Fibroblast of villous mesenchyme (primary cell): ENCODE results near the gene SYTL1. TPM values are rescaled to one million over a fixed set of nuclear protein-coding genes. Genes with fewer than 3 reads are reported as not detected.

Experiments
- DNase-seq: peaks from one replicate; pipeline ENCODE4 v3.0.0-alpha.2; 2010; ENCODE audit warnings: low read depth
- H3K4me3 ChIP-seq: 2 replicates; pipeline ENCODE4 v1.5.1; 2011; ENCODE audit warnings: low read depth, mild to moderate bottlenecking, low read length
- total RNA-seq: library from RNA; depleted of rRNA; stranded (reverse); fragments of >200 nt; gene quantifications from 2 replicates; pipeline ENCODE4 v1.2.3, GENCODE V29; 2012
- TF ChIP-seq, protein P1 (sequence below): IDR thresholded peaks from 2 replicates; pipeline ENCODE4 v1.5.1; 2012; ENCODE audit warnings: low read depth, mild to moderate bottlenecking, low read length; ENCODE audit not compliant: insufficient read depth

Gene SYTL1
- total RNA-seq, 1 donor = under 0.01 TPM

DNA sequence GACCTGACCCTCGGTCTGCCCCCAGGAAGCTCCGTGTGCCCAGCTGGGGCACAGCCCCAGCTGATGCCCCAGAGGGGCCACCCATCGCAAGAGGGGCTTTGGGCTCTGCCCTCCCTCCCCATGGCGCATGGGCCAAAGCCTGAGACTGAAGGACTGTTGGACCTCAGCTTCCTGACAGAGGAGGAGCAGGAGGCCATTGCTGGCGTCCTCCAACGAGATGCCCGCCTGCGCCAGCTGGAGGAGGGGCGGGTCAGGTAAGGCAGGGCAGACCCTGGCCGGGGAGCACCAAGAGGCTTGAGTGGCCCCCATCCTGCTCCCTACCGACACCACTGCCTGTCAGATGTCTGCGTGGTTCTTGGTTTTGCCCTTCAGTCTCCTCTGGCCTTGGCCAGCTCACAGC, 3.5 kb downstream of the SYTL1 start:
- H3K4me3 ChIP-seq = no peak overlapping the region
- no peak for DNase-seq
- TF ChIP-seq, protein P1, sequence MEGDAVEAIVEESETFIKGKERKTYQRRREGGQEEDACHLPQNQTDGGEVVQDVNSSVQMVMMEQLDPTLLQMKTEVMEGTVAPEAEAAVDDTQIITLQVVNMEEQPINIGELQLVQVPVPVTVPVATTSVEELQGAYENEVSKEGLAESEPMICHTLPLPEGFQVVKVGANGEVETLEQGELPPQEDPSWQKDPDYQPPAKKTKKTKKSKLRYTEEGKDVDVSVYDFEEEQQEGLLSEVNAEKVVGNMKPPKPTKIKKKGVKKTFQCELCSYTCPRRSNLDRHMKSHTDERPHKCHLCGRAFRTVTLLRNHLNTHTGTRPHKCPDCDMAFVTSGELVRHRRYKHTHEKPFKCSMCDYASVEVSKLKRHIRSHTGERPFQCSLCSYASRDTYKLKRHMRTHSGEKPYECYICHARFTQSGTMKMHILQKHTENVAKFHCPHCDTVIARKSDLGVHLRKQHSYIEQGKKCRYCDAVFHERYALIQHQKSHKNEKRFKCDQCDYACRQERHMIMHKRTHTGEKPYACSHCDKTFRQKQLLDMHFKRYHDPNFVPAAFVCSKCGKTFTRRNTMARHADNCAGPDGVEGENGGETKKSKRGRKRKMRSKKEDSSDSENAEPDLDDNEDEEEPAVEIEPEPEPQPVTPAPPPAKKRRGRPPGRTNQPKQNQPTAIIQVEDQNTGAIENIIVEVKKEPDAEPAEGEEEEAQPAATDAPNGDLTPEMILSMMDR = no peak

DNA sequence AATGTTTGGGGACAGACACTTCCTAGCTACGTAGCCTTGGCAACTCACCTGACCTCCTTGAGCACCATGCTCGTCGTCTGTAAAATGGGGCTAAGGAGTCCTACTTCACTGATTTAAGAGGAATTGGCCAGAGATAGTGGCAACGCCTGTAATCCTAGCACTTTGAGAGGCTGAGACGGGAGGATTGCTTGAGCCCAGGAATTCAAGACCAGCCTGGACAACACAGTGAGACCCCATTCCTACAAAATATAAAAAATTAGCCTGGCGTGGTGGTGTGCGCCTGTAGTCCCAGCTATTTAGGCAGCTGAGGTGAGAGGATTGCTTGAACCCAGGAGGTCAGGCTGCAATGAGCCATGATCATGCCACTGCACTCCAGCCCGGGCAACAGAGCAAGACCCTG, 4.5 kb downstream of the SYTL1 start:
- no peak for DNase-seq
- no peak overlapping the region for H3K4me3 ChIP-seq
- TF ChIP-seq, protein P1 = no peak

- TF ChIP-seq, protein P1 = no peak
- DNase-seq = no peak
- no peak overlapping the region for H3K4me3 ChIP-seq
These were observed 5.3 kb downstream of the SYTL1 start for GRCh38 chr1:27346991-27347624.

DNA sequence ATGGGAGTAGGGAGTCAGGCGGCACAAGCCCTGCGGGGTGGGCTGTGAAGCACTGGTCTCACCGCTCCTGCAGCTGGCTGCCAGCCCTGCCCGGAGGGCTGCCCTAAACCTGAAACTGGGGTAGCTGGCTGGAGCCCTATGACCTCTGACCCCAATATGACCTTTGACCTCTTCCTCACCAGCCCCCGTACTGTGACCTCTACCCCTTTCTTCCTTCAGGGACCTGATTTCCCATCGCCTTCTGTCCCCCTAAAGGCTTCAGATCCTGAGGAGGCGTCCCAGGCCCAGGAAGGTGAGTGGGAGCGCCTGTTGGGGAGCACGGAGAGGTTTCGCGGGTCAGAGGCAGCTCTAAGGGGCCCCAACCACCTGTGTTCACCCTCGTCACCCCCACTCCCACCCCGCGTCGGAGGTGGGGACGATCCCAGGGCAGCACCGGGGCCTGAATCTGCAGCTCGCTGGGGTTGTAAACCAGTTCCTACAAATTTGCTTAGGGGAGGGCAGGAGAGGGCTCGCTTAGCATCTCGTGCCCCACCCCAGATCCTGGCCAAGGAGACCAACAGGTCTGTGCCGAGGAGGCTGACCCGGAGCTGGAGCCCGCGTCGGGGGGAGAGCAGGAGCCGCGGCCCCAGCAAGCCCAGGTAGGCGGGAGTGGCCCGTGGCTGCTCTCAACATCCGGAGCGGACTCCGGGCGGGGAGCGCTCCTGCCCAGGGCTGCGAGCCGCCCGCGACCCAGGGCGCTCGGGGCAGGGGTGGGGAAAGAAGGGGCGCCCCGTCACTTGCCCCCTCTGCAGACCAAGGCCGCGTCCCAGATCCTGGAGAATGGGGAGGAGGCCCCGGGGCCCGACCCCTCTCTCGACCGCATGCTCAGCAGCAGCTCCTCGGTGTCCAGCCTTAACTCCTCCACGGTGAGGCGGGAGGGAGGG, 7.3 kb downstream of the SYTL1 start:
- TF ChIP-seq, protein P1 = no peak
- peak; percentile 17 for DNase-seq
- peak overlapping the region; percentile 59 for H3K4me3 ChIP-seq

- DNase-seq = peak; percentile 68
- peak overlapping the region; percentile 59 for H3K4me3 ChIP-seq
- TF ChIP-seq, protein P1 = no peak
These were observed 8.2 kb downstream of the SYTL1 start for GRCh38 chr1:27349784-27350662.
